Activated naive CD4-positive, alpha-beta T cell (primary cell): ENCODE data around the gene MAPK1.
"Not testable (repeated sequence)": the region's sequence is repeated elsewhere in the genome, so short reads cannot be mapped to it uniquely, and the experiment has no call there.

Experiments
- DNase-seq, 4 experiments: peaks; one replicate each; lab custom pipeline; 2025; lab: John Stamatoyannopoulos, UW

MAPK1 gene

DNA sequence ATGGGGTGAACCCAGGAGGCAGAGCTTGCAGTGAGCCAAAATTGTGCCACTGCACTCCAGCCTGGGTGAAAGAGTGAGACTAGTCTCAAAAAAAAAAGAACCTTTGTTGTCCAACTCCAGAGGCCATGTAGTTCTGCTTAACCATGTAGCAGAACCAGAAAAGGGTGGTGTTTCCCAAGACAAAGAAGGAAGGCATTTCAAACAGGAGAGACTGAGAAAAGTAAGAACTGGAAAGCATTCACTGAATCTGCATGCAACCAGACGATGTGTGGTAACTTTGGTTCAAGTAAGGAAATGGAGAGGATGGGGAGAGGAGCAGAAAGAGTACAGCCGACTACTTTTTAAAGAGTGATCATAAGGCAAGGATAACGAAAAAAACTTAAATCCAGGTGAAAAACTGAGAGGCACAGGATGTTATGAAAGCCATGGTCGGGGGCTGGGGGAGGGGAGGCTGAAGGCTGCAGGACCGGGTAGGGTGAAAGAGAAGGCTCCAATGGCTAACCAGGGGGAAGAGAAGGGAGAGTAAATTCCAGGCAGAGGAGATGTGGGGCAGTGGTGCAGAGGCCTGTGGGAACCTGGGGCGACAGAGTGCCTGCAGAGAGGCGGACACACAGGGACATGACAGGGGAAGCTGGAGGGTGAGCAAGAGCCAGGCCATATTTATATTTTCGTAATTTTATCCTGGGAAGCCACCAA, 48.8 kb downstream of the MAPK1 start:
- no peak for DNase-seq

DNA sequence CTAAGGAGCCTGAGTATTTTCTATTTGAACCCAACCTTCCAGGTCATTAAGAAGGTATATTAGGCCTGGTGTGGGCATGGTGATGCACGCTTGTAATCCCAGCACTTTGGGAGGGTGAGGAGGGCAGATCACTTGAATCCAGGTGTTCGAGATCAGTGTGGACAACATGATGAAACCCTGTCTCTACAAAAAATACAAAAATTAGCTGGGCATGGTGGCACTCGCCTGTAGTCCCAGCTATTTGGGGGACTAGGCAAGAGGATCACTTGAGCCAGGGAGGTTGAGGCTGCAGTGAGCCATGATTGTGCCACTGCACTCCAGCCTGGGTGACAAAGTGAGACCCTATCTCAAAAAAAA, 50.0 kb downstream of the MAPK1 start:
- DNase-seq, result not testable (repeated sequence)

DNA sequence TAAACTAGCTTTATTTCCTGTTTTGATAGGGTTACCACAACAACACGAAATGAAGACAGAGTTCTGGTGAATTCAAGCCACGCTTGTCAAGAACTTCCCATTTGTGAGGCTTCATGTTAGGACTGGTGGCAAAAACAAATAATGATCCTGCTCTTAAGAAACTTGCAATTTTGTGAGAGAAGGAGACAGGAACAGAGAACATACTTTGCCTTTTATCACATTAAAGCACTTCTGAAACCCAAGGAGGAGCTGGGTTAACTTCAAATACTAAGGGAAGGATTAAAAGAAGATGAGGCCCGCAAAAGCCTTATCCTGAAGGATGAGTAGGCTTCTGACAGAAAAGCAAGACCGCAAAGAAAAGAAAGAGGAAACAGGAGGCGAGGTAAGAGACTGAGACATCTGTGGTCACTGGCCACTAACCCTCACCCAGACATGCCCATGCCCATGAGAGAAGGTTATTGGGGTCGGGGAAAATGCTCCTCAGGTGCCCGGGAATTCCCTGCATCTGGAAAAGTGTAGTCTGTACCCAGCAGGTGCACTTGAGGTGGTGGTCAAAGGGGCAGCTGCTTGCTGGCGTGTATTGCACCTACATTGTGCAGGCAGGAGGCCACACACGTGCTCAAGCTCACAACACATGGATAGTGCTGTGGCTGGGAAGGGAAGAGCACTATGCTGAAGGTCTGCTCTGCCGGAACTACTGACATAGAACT, 50.5 kb downstream of the MAPK1 start:
- no peak for DNase-seq

DNA sequence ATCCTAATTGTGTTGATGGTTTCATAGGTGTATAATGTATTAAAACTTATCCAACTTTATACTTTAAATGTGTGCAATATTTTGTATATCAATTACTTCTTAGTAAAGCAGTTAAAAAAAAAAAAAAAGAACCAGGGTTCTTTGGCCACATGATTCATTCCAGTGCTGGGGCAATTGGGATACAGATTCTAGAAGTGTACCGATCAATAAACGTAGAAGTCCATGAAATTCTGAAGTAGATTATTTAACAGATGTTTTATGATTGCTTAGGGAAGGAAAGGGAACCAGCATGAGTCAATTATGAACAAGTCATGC, 51.0 kb downstream of the MAPK1 start:
- DNase-seq, result no peak

DNA sequence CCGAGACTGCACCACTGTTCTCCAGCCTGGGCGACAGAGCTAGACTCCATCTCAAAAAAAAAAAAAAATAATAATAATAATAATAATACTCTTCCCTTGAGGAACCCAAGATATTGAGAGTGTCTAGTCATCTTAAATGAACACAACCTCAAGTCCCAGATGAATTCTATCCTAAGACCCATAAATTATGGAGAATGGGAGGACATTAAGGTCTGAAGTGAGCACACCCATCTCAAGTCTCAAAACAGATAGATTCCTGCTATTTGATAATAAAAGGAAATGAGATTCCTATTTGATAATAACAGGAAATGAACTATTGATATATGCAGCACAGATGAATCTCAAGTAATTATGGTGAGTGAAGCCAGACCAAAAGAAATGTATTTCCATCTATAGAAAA, 51.5 kb downstream of the MAPK1 start:
- no peak for DNase-seq

DNA sequence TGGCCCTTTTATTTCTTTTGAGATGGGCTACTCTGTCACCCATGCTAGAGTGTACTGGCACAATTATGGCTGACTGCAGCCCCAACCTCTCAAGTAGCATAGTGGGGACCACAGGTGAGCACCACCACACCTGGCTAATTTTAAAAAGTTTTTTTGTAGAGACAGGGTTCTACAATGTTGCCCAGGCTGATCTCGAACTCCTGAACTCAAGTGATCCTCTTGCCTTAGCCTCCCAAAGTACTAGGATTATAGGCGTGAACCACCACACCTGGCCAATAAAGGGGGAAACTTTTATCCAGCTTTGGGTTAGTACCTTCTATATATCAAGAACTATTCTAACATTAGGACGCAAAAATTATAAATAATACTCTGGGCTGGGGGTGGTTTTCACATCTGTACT, 52.1 kb downstream of the MAPK1 start:
- DNase-seq, result no peak

DNA sequence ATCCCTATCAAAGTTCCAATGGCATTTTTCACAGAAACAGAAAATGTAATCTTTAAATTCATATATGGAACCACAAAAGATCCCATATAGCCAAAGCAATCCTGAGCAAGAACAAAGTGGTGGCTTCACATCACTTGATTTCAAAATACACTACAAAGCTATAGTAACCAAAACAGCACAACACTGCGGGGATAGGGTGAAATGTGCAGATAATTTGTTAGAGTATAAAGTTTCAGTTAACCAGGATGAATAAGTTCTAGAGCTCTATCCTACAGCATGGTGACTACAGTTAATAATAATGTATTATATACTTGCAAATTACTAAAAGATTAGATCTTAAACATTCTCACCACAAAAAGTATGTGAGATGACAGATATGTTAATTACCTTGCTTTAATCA, 55.5 kb downstream of the MAPK1 start:
- no peak for DNase-seq

DNA sequence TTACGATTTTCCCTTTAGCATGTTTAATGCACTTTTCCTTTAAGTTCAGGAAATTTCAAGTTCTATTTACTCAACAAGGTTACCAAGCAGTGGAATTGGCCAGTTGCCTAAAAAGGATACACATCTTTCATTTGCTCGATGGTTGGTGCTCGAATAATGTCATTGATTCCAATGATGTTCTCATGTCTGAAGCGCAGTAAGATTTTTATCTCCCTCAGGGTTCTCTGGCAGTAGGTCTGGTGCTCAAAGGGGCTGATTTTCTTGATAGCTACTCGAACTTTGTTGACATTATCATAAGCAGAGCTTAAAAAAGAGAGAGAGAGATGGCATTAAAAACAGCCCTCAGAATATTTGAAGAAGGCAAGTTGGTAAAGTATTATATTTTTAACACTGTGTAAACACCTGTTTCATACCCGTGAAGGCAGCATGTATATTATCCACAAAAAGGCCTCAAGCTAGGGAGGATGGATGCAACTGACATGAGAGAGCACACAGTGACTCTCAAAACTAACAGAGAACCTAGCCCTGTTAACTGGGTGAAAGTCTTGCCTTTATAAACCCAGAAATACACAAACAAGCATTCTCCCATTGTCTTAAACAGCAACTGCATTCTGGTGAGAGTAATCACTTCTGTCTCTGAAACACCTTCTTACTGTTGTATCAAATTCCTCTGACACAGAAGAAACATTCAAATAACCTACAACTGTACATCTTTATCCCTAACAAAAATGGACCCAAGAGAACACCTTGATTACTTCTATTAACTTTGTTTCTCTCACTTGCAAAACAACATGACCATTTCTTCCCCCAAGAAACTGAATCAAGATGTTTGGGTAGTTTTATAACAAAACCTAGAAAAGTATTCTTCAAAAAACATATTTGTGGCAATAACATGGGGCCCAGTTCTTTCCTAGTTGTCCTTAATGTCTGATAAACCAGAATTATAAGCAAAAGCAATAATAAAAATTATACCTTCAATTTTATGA, 59.6 kb downstream of the MAPK1 start:
- no peak for DNase-seq

DNA sequence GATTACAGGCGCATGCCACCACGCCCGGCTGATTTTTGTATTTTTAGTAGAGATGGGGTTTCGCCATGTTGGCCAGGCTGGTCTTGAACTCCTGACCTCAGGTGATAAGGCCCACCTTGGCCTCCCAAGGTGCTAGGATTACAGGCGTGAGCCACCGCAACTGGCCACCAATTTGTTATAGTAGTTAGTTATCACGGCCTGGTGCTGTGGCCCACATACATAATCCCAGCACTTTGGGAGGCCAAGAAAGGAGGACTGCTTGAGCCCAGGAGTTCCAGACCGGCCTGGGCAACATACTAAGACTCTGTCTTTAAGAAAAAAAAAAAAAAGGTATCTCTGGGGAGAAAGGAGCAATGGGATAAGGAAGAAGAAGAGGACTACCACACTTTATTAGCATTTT, 62.1 kb downstream of the MAPK1 start:
- not testable (repeated sequence) for DNase-seq

DNA sequence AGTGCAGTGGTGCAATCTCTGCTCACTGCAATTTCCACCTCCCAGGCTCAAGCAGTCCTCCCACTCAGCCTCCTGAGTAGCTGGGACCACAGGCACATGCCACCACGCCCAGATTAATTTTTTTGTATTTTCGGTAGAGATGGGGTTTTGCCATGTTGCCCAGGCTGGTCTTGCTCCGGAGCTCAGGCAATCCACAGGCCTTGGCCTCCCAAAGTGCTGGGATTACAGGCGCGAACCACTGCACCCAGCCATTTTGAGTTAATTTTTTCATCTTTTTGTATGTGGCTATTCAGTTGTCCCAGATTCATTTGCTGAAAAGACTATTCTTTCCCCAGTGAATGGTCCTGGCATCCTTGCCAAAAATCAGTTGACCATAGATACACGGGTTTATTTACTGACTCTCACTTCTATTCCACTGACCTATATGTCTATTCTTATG, 63.6 kb downstream of the MAPK1 start:
- DNase-seq, result no peak

DNA sequence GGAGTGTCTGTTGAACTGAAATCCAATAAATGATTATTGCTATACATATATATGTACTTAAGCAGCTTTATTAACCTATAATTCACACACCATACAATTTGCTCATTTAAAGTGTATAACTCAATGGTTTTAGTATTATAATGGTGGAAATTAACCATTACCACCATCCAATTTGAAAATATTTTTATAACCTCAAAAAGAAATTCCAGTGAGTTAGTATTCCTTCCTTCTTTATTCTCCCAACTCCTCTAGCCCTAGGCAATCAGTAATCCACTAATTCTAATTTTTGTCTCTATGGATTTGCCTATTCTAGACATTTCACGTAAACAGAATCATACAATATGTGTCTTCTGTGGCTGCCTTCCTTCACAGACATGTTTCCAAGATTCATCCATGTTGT, 64.8 kb downstream of the MAPK1 start:
- DNase-seq, result no peak

DNA sequence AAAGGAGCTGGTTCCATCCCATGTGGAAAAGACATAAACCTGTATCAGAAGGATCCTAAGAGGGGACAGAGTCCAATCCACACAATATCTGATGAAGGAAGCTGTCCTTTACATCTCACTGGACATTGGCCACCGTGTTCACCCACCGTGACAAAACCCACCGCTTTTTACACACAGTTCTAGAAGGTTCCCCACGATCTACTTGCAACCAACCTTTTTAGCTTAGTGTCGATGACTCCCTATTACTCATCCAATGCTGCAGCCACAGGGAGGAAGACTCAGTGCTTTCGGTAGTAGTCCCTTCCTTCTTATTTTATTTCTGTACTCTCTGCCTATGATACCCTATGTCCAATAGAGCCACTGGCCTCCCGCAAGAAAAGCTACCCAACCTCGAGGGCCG, 65.4 kb downstream of the MAPK1 start:
- DNase-seq, result no peak

DNA sequence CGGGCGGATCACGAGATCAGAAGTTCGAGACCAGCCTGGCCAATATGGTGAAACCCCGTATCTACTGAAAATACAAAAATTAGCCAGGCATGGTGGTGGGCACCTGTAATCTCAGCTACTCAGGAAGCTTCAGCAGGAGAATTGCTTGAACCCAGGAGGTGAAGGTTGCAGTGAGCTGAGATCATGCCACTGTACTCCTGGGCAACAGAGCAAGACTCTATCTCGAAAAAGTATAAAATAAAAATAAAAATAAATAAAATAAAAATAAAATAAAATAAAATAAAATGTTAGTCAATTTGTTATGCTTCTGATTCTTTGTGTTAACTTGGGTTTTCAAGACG, 66.2 kb downstream of the MAPK1 start:
- not testable (repeated sequence) for DNase-seq

DNA sequence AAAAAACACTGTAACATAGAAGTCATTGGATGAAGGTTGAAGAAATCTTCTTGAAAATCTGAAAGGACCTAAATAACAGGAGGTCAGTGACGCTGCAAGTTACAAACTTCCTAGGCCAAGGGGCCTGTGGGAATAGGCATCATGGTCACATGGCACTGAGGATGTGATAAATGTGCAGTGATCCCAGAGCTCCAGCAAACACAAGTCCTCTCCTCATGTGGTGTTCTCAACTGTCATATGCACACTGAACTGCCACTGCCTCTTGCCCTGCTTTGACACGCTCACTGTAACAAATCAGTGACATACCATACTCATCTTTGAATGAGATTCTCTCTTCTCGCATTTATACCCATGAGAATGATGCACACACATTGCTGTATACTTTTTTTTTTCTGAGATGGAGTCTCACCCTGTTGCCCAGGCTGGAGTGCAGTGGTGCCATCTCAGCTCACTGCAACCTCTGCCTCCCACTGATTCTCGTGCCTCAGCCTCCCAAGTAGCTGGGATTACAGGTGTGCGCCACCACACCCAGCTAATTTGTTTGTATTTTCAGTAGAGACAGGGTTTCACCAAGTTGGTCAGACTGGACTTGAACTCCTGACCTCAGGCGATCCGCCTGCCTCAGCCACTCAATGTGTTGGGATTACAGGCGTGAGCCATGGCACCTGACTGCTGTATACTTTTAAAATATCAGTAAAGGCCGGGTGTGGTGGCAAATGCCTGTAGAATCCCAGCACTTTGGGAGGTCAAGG, 66.7 kb downstream of the MAPK1 start:
- no peak for DNase-seq

DNA sequence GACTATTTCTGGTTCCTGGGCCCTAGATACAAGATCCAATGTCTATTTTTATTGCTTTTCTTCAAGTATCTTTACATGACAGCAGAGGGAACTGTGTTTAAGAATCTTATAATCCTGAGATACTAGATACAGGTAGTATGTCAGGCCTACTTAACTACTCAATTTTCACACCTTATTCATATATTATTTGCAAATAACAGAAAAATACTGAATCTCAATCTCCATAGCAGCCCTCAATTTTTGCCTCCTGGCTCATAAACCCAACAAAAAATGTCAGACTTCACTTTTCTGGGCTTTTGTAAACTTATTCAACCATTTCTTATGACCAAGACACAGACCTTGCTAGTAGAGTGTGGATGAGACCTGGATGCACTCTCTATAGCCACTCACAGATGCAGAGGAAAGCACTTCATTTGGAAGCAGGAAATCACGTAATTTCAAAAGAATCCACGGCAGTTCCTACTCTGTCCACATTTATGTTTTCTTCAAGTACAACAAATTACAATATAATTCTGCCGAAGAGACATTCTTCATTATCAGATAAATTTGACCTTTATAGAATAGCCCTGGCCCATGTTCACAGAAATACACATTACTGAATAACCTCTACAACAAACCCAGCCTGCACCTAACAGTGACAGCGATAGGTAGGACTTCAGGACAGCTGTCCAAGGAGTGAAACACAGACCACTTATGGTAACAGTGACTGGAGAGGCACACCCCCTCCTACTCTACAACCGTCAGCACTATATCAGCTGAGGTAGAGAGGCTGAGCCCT, 69.8 kb downstream of the MAPK1 start:
- no peak for DNase-seq

DNA sequence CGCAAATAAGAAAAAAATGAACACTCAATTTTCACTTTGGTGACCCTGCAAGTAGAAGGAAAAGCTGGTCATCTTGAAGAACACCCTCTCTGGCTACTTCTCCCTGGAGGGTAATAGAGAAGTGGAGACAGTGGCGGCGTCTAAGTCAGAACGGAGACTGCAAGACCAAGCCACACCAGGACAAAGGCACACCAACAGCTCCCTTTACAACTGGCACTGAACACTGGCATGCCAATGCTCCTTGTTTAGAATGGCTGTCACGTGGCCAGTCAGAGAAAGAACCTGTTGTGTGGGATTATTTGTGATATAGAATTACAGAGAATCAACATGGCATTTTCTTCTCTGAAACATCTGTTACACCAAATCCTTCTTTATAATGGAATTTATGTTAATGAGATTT, 70.6 kb downstream of the MAPK1 start:
- no peak for DNase-seq

DNA sequence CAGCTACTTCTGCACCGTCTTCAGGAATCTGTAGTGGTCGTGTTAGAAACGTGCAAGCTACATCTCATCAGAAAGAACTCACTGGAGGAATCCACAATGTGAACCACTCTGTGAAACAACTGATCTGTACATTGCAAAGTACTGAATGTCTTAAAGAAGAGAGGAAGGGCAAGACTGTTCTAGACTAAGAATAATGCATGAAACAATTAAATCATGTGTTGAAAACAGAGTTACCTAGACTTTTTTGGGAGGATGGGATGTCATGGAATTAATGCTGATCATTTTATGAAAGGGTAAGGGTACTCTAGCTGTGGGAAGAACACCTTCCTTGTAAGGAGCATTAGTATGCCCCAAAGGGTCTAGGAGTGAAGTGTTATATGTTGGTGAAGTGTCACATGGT, 71.2 kb downstream of the MAPK1 start:
- no peak for DNase-seq

DNA sequence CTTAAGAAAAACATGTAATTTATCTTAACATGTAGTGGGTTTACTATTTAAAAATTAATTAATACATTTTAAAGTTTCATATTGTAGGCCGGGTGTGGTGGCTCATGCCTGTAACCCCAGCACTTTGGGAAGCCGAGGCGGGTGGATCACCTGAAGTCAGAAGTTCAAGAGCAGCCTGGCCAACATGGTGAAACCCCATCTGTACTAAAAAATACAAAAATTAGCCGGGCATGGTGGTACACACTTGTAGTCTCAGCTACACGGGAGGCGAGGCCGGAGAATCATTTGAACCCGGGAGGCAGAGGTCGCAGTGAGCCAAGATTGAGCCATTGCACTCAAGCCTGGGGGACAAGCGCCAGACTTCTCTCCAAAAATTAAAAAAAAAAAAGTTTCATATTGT, 73.7 kb downstream of the MAPK1 start:
- DNase-seq, result not testable (repeated sequence)

DNA sequence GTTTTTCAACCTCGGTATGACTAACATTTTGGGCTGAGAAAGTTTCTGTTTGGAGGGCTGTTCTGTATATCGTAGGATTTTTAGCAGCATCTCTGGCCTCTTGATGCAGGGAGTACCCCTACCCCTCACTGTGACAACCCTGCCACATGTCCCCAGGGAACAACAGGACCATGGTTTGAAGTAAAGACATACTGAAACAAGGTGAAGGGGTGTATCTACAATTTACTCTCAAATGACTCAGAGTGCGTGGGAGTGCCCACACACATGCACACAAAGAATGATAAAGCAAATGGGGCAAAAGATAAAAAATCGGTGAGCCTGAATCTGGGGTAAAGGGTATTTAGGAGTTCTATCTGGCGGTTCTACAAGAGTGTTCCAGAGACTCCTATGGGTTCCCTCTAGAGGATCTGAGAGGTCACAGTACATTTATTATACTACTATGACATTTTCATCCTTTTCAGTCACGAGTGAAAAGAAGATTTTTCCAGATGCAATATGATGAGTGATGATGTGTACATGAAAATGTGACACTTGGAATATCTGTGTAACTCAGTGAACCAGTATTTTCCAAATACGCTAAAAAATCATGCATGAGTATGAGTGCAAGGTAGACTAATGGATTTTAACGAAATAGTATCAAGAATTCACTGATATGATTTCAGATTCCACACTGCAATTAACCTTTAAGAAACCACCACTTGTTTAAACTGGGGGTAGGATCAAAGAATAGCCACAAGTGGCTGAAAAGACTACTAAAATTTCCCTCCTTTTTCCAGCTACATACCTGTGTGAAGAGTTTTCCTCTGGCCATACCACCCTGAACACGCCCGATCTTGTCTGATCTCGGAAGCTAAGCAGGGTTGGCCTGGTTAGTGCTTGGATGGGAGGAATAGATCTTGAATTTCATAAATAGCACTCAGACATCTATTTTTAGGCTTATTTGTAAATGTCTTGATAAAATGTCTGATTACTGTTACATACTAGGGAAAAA, 75.5 kb downstream of the MAPK1 start:
- no peak for DNase-seq
